ENCODE measurements around the gene UCHL3.

UCHL3 gene

GRCh38 chr13:75554464-75554863, 4.9 kb downstream of the UCHL3 start:
- H3F3A ChIP-seq (ENCODE audit: insufficient read depth, low read length) = no peaks in the 10 kb centered on the region
- peaks cover 4% of the 10 kb centered on the region; the same call in 1 of the 2 replicates for H3K36me3 ChIP-seq (replicated peaks; ENCODE audit: insufficient read depth, low read length)
- no peaks in the 10 kb centered on the region for H3K27me3 ChIP-seq (replicated peaks; ENCODE audit: insufficient read depth, low read length)
- no peak overlapping the region for H2AFZ ChIP-seq (ENCODE audit: low read length)
- H3K4me2 ChIP-seq (ENCODE audit: low read depth, low read length) = no peak overlapping the region
- no peaks in the 10 kb centered on the region for H3K9me3 ChIP-seq (replicated peaks; ENCODE audit: insufficient read depth, low read length)
- no peaks in the 10 kb centered on the region for H4K20me1 ChIP-seq (ENCODE audit: insufficient read depth, low read length)
- TF ChIP-seq EZH2 (optimal IDR thresholded peaks at IDR 0.05; ENCODE audit: low read depth, low read length) (no peak), CTCF (IDR thresholded peaks at IDR 0.05; ENCODE audit: low read length) (no peak), EZH2phosphoT487 (IDR thresholded peaks at IDR 0.05; ENCODE audit: low read length) (no peak)
- no peak for DNase-seq
- H3K79me2 ChIP-seq (ENCODE audit: low read length) = peaks cover 79% of the 10 kb centered on the region
- no peak overlapping the region for H3K4me3 ChIP-seq (ENCODE audit: low read length)
- H3K9ac ChIP-seq (ENCODE audit: low read length) = no peak overlapping the region
- H3K9me2 ChIP-seq (replicated peaks; ENCODE audit: insufficient read depth, low read length) = no peaks in the 10 kb centered on the region
- 0 out of 2 replicates have a peak, but pooled peaks cover 5% of the 10 kb centered on the region for H3K4me1 ChIP-seq (ENCODE audit: low read length)
- H3K27ac ChIP-seq (ENCODE audit: low read length) = no peak overlapping the region

GRCh38 chr13:75554981-75555380, 5.4 kb downstream of the UCHL3 start:
- Histone ChIP-seq H3K36me3 (replicated peaks; ENCODE audit: insufficient read depth, low read length) (peaks cover 4% of the 10 kb centered on the region; the same call in 1 of the 2 replicates), H3K4me2 (ENCODE audit: low read depth, low read length) (no peak overlapping the region), H3K27me3 (replicated peaks; ENCODE audit: insufficient read depth, low read length) (no peaks in the 10 kb centered on the region), H4K20me1 (ENCODE audit: insufficient read depth, low read length) (no peaks in the 10 kb centered on the region; the same call in 1 of the 2 replicates), H3K4me1 (ENCODE audit: low read length) (0 out of 2 replicates have a peak, but pooled peaks cover 5% of the 10 kb centered on the region), H3F3A (ENCODE audit: insufficient read depth, low read length) (no peaks in the 10 kb centered on the region), H3K4me3 (ENCODE audit: low read length) (no peak overlapping the region), H3K9me3 (replicated peaks; ENCODE audit: insufficient read depth, low read length) (no peaks in the 10 kb centered on the region), H3K27ac (ENCODE audit: low read length) (no peak overlapping the region), H3K79me2 (ENCODE audit: low read length) (peaks cover 75% of the 10 kb centered on the region), H2AFZ (ENCODE audit: low read length) (no peak overlapping the region), H3K9ac (ENCODE audit: low read length) (no peak overlapping the region), H3K9me2 (replicated peaks; ENCODE audit: insufficient read depth, low read length) (no peaks in the 10 kb centered on the region)
- no peak for DNase-seq
- TF ChIP-seq CTCF (IDR thresholded peaks at IDR 0.05; ENCODE audit: low read length) = no peak
- no peak for TF ChIP-seq EZH2 (optimal IDR thresholded peaks at IDR 0.05; ENCODE audit: low read depth, low read length)
- no peak for TF ChIP-seq EZH2phosphoT487 (IDR thresholded peaks at IDR 0.05; ENCODE audit: low read length)

- no peaks in the 10 kb centered on the region for H3K27me3 ChIP-seq (replicated peaks; ENCODE audit: insufficient read depth, low read length)
- peaks cover 67% of the 10 kb centered on the region for H3K79me2 ChIP-seq (ENCODE audit: low read length)
- no peaks in the 10 kb centered on the region; the same call in 1 of the 2 replicates for H4K20me1 ChIP-seq (ENCODE audit: insufficient read depth, low read length)
- no peaks in the 10 kb centered on the region for H3F3A ChIP-seq (ENCODE audit: insufficient read depth, low read length)
- H3K9me2 ChIP-seq (replicated peaks; ENCODE audit: insufficient read depth, low read length) = no peaks in the 10 kb centered on the region
- TF ChIP-seq EZH2 (optimal IDR thresholded peaks at IDR 0.05; ENCODE audit: low read depth, low read length) (no peak), CTCF (IDR thresholded peaks at IDR 0.05; ENCODE audit: low read length) (no peak), EZH2phosphoT487 (IDR thresholded peaks at IDR 0.05; ENCODE audit: low read length) (no peak)
- 0 out of 2 replicates have a peak, but pooled peaks cover 1% of the 10 kb centered on the region for H3K4me1 ChIP-seq (ENCODE audit: low read length)
- H3K9ac ChIP-seq (ENCODE audit: low read length) = no peak overlapping the region
- H2AFZ ChIP-seq (ENCODE audit: low read length) = no peak overlapping the region
- no peak overlapping the region for H3K4me3 ChIP-seq (ENCODE audit: low read length)
- no peak overlapping the region for H3K4me2 ChIP-seq (ENCODE audit: low read depth, low read length)
- DNase-seq = no peak
- no peaks in the 10 kb centered on the region for H3K9me3 ChIP-seq (replicated peaks; ENCODE audit: insufficient read depth, low read length)
- H3K27ac ChIP-seq (ENCODE audit: low read length) = no peak overlapping the region
- H3K36me3 ChIP-seq (replicated peaks; ENCODE audit: insufficient read depth, low read length) = peaks cover 4% of the 10 kb centered on the region; the same call in 1 of the 2 replicates
Observed at GRCh38 chr13:75555836-75556235, 6.2 kb downstream of the UCHL3 start.

Data from MM.1S (cell line).